SK-N-SH treated with all-trans-retinoic acid at 6 μM for 48 hours (cell line): Measurements from ENCODE around the gene GLI3.

Experiments used
- ATAC-seq: fragments of 200-7000 bp; cut with Tn5 transposase; 3 replicates; pipeline ENCODE4 v1.9.1; 2020; ENCODE audit warnings: mild to moderate bottlenecking, moderate library complexity
- ARNTL ChIP-seq: fragments of 450-650 bp; formaldehyde crosslinking; IDR thresholded peaks from 2 replicates; pipeline ENCODE4 v1.5.0; 2020; ENCODE audit warnings: low read depth, mild to moderate bottlenecking, moderate library complexity, borderline replicate concordance
- BACH2 ChIP-seq: fragments of 250-450 bp; sonication (Bioruptor Pico); IDR thresholded peaks from 2 replicates; pipeline ENCODE4 v1.9.0; 2021; ENCODE audit warnings: mild to moderate bottlenecking, borderline replicate concordance
- ESRRG ChIP-seq: fragments of 250-450 bp; sonication (Bioruptor Pico); IDR thresholded peaks from 2 replicates; pipeline ENCODE4 v1.6.1; 2021; ENCODE audit warnings: mild to moderate bottlenecking
- ISL1 ChIP-seq: fragments of 250-450 bp; sonication (Bioruptor Pico); IDR thresholded peaks from 2 replicates; pipeline ENCODE4 v2.1.2; 2022; ENCODE audit warnings: mild to moderate bottlenecking, moderate library complexity
- PATZ1 ChIP-seq: fragments of 250-450 bp; sonication (Bioruptor Pico); IDR thresholded peaks from 2 replicates; pipeline ENCODE4 v1.8.0; 2020; ENCODE audit warnings: mild to moderate bottlenecking, moderate library complexity, borderline replicate concordance
- PPARA ChIP-seq: fragments of 250-450 bp; sonication (Bioruptor Pico); IDR thresholded peaks from 2 replicates; pipeline ENCODE4 v1.5.0; 2020; ENCODE audit warnings: mild to moderate bottlenecking, borderline replicate concordance
- RARB ChIP-seq: fragments of 250-450 bp; sonication (Bioruptor Pico); IDR thresholded peaks from 2 replicates; pipeline ENCODE4 v1.8.0; 2021; ENCODE audit warnings: mild to moderate bottlenecking, moderate library complexity
- SNAI2 ChIP-seq: fragments of 250-450 bp; sonication (Bioruptor Pico); IDR thresholded peaks from 2 replicates; pipeline ENCODE4 v1.5.0; 2020; ENCODE audit warnings: mild to moderate bottlenecking, moderate library complexity
- TCF4 ChIP-seq: fragments of 250-450 bp; sonication (Bioruptor Pico); IDR thresholded peaks from 2 replicates; pipeline ENCODE4 v1.8.0; 2021; ENCODE audit warnings: mild to moderate bottlenecking, moderate library complexity, borderline replicate concordance
- TOX ChIP-seq: fragments of 250-450 bp; sonication (Bioruptor Pico); IDR thresholded peaks from 2 replicates; pipeline ENCODE4 v1.8.0; 2021; ENCODE audit warnings: mild to moderate bottlenecking, moderate library complexity, borderline replicate concordance
- TSHZ2 ChIP-seq: fragments of 250-450 bp; sonication (Bioruptor Pico); IDR thresholded peaks from 2 replicates; pipeline ENCODE4 v1.5.0; 2020; ENCODE audit warnings: mild to moderate bottlenecking, moderate library complexity
- ZC3H10 ChIP-seq: fragments of 250-450 bp; sonication (Bioruptor Pico); IDR thresholded peaks from 2 replicates; pipeline ENCODE4 v1.5.1; 2021; ENCODE audit warnings: mild to moderate bottlenecking, moderate library complexity
- ZFP3 ChIP-seq: fragments of 250-450 bp; sonication (Bioruptor Pico); IDR thresholded peaks from 2 replicates; pipeline ENCODE4 v1.5.0; 2020; ENCODE audit warnings: mild to moderate bottlenecking, moderate library complexity
- ZFP30 ChIP-seq: fragments of 450-650 bp; formaldehyde crosslinking; IDR thresholded peaks from 2 replicates; pipeline ENCODE4 v1.5.0; 2022; ENCODE audit warnings: mild to moderate bottlenecking, moderate library complexity
- ZNF565 ChIP-seq: fragments of 450-650 bp; formaldehyde crosslinking; conservative IDR thresholded peaks from 2 replicates; pipeline ENCODE4 v1.5.0; 2020; ENCODE audit warnings: low read depth, mild to moderate bottlenecking, moderate library complexity
- ZNF70 ChIP-seq: fragments of 450-650 bp; formaldehyde crosslinking; IDR thresholded peaks from 2 replicates; pipeline ENCODE4 v1.5.0; 2020; ENCODE audit warnings: mild to moderate bottlenecking, moderate library complexity
- TF ChIP-seq, protein P1 (sequence below): fragments of 250-450 bp; sonication (Bioruptor Pico); IDR thresholded peaks from 2 replicates; pipeline ENCODE4 v1.5.1; 2021; ENCODE audit warnings: mild to moderate bottlenecking, moderate library complexity
- TF ChIP-seq, protein P2 (sequence below): fragments of 250-450 bp; sonication (Bioruptor Pico); IDR thresholded peaks from 2 replicates; pipeline ENCODE4 v1.5.1; 2020; ENCODE audit warnings: low read depth, mild to moderate bottlenecking, moderate library complexity

The GLI3 gene

DNA sequence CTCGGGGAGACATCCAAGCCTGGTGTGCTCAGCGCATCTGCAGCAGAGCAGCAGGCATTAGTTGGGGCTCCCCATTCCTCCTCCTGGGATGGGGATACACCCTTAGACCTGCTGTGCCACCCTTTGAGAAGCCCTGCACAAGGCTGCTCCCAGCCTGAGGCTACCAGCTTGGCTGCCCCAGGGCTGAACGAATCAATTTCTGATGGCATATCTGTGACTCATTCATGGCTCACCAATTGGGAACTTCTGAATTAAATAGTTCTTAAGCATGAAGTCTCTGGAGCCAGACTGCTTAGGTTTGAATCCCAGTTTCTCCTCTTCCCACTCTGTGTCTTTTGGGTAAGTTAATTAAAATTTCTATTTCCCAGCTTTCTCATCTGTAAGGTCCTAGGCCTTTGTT lies 16.3 kb upstream of the GLI3 start:
- TF ChIP-seq ZC3H10, result no peak
- TF ChIP-seq PPARA, result no peak
- no peak for TF ChIP-seq ISL1 (CRISPR knock-in tag)
- TF ChIP-seq ZFP30 (CRISPR knock-in tag), result no peak
- TF ChIP-seq, protein P1, sequence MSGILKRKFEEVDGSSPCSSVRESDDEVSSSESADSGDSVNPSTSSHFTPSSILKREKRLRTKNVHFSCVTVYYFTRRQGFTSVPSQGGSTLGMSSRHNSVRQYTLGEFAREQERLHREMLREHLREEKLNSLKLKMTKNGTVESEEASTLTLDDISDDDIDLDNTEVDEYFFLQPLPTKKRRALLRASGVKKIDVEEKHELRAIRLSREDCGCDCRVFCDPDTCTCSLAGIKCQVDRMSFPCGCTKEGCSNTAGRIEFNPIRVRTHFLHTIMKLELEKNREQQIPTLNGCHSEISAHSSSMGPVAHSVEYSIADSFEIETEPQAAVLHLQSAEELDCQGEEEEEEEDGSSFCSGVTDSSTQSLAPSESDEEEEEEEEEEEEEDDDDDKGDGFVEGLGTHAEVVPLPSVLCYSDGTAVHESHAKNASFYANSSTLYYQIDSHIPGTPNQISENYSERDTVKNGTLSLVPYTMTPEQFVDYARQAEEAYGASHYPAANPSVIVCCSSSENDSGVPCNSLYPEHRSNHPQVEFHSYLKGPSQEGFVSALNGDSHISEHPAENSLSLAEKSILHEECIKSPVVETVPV (CRISPR knock-in tag), result no peak
- no peak for TF ChIP-seq TOX (CRISPR knock-in tag)
- TF ChIP-seq, protein P2, sequence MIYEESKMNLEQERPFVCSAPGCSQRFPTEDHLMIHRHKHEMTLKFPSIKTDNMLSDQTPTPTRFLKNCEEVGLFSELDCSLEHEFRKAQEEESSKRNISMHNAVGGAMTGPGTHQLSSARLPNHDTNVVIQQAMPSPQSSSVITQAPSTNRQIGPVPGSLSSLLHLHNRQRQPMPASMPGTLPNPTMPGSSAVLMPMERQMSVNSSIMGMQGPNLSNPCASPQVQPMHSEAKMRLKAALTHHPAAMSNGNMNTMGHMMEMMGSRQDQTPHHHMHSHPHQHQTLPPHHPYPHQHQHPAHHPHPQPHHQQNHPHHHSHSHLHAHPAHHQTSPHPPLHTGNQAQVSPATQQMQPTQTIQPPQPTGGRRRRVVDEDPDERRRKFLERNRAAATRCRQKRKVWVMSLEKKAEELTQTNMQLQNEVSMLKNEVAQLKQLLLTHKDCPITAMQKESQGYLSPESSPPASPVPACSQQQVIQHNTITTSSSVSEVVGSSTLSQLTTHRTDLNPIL (CRISPR knock-in tag), result no peak
- no peak for TF ChIP-seq PATZ1 (CRISPR knock-in tag)
- no peak for TF ChIP-seq BACH2 (CRISPR knock-in tag)
- TF ChIP-seq TCF4 (CRISPR knock-in tag), result no peak
- TF ChIP-seq ZFP3 (CRISPR knock-in tag), result no peak
- TF ChIP-seq RARB (CRISPR knock-in tag), result no peak
- TF ChIP-seq ZNF565, result no peak
- TF ChIP-seq ARNTL (CRISPR knock-in tag), result no peak
- no peak for TF ChIP-seq SNAI2 (CRISPR knock-in tag)
- no peak for ATAC-seq

- TF ChIP-seq TCF4 (CRISPR knock-in tag) (no peak), ZNF70 (CRISPR knock-in tag) (no peak), ZFP3 (CRISPR knock-in tag) (no peak), ARNTL (CRISPR knock-in tag) (no peak), RARB (CRISPR knock-in tag) (no peak), ESRRG (CRISPR knock-in tag) (no peak), TSHZ2 (CRISPR knock-in tag) (no peak), ISL1 (CRISPR knock-in tag) (no peak), ZNF565 (no peak)
These were observed 13.4 kb upstream of the GLI3 start for GRCh38 chr7:42250411-42250810.

DNA sequence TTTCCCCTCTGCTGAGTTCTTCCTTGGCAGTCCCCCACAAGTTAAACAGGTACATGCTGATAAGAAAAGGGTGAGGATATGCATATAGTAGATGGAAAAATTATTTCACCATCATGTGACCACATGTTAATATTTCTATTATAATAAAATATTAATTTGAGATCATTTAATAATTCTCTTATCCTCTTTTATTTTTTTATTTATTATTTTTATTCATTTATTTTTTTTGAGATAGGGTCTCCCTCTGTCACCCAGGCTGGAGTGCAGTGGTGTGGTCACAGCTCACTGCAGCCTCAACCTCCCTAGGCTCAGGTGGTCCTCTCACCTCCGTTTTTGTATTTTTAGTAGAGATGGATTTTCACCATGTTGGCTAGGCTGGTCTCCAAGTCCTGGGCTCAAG lies 11.6 kb upstream of the GLI3 start:
- no peak for TF ChIP-seq ESRRG (CRISPR knock-in tag)
- TF ChIP-seq TOX (CRISPR knock-in tag), result no peak
- ATAC-seq, result no peak

More at GRCh38 chr7:42250411-42250810, 13.4 kb upstream of the GLI3 start:
- no peak for ATAC-seq

DNA sequence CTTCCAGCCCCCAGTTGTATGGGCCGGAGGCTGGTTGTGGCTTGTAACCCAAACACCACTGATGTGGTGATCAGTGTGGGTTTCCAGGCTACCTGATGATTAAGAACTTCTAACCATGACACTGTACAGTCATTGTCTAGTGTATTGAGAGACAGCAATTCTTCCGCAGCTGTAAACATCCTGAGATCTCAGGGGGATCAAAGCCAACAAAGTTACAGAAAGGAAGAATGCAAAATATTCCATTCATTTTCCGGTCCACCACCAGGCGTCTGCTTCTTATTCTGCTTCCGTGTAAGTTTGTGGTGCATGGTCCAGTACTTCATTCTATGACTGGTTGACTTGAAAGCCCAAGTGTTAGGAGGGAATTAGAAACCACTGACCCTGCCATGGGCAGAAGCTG lies 10.3 kb upstream of the GLI3 start:
- ATAC-seq, result no peak
- TF ChIP-seq PATZ1 (CRISPR knock-in tag), result no peak
- TF ChIP-seq SNAI2 (CRISPR knock-in tag), result no peak
- no peak for TF ChIP-seq ZFP30 (CRISPR knock-in tag)
